GM10266 (cell line): Measurements from ENCODE around the gene TMEM134.
A peak's percentile ranks its signal among the peaks of the same experiment; 100 is the strongest.

ENCODE experiments used
- DNase-seq: peaks from one replicate; pipeline ENCODE4 v3.0.0; 2012; ENCODE audit errors: extremely low spot score
- CTCF ChIP-seq: IDR thresholded peaks from 2 replicates; pipeline ENCODE4 v1.5.1; 2012; ENCODE audit warnings: mild to moderate bottlenecking, low read depth; ENCODE audit not compliant: control insufficient read depth, insufficient read depth; ENCODE audit errors: missing control alignments

TMEM134 gene

GRCh38 chr11:67416416-67417335, 52.4 kb downstream of the TMEM134 start:
- TF ChIP-seq CTCF, result no peak
- no peak for DNase-seq

DNA sequence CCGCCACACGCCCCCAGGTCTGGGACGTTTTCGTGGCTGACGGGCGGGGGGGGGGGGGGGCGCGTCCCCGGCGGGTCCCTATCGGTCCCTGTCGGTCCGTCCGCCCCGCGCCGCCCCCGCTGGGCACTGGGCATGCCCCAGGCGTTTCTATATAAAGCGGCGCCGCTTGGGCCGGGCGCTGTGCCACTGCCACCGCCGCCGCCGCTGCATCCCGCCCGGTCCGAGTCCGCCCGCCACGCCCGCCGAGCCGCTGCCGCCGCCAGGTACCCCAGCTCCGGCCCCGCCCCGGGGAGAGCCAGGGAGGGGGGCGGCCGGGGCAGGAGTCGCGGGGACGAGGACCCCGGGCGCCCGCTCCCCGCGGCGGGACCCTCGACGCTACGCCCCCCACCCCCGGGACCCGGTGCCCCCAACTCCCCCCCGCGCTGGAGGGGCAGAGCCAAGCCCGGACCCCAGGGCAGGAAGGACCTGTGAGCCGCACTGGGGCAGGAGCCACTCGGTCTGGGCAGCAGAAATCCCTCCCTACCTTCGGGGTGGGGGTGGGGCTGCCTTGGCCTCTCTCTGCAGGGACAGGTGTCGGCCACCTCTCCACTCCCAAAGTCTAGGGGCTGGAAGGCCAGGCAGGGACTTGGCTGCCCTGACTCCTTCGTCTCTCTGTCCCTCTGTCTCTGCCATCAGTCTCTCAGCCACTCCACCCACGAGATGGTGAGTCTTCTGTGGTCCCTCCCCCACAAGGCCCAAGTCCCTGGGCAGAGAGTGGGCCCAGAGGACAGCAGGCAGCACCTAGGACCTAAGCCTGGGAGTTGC, 53.3 kb downstream of the TMEM134 start, which contains the start of gene CARNS1:
Gene CARNS1, plus strand, starts transcription at position 178 of the 804 bp plus-strand sequence. Its CDS starts 522 bp downstream, at position 700.
- no peak for DNase-seq
- no peak for TF ChIP-seq CTCF

GRCh38 chr11:67413266-67413849, 55.7 kb downstream of the TMEM134 start:
- TF ChIP-seq CTCF, result no peak
- no peak for DNase-seq

GRCh38 chr11:67412495-67413179, 56.4 kb downstream of the TMEM134 start:
- no peak for DNase-seq
- no peak for TF ChIP-seq CTCF

DNA sequence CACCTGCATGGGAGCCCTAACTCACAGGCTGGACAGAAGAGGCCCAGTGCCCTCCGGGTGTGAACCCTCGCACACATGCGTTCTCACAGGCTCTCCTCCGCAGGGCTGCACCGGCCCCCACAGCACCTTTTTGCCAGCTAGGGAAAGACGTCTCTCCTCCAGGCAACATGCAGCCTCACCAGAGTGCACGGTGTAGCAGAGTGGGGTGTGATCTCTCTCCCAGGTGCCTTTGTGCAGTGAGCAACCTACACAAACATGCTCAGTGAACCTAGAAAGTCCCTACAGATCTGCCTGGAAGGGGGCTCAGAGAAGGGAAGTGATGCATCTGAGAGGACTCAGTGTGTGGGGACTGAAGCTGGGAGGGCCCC, 57.3 kb downstream of the TMEM134 start:
- peak; percentile 44 for DNase-seq
- TF ChIP-seq CTCF, result no peak
